ENCODE data around the gene MGLL.

The MGLL gene

GRCh38 chr3:127663151-127663550, 159.2 kb downstream of the MGLL start:
- Histone ChIP-seq H3K79me2 (ENCODE audit: insufficient read depth, low read length) (no peaks in the 10 kb centered on the region), H3K9ac (ENCODE audit: low read length) (no peak overlapping the region), H3K4me3 (ENCODE audit: low read depth, low read length, poor library complexity, severe bottlenecking) (no peak overlapping the region), H4K20me1 (ENCODE audit: insufficient read depth, low read length) (no peaks in the 10 kb centered on the region), H3K9me2 (ENCODE audit: low read depth, low read length) (no peaks in the 10 kb centered on the region), H3F3A (ENCODE audit: insufficient read depth, low read length) (no peaks in the 10 kb centered on the region), H3K27ac (ENCODE audit: low read depth, low read length, poor library complexity, severe bottlenecking) (no peak overlapping the region), H3K4me1 (ENCODE audit: insufficient read depth, low read length, severe bottlenecking) (no peaks in the 10 kb centered on the region), H2AFZ (ENCODE audit: low read length) (no peak overlapping the region), H3K4me2 (ENCODE audit: low read length) (no peak overlapping the region), H3K9me3 (ENCODE audit: low read length) (no peaks in the 10 kb centered on the region), H3K27me3 (ENCODE audit: insufficient read depth, low read length) (no peaks in the 10 kb centered on the region), H3K36me3 (ENCODE audit: insufficient read depth, low read length) (peaks cover 27% of the 10 kb centered on the region)
- no peak for TF ChIP-seq EZH2 (IDR thresholded peaks at IDR 0.05; ENCODE audit: borderline replicate concordance, low read length)
- no peak for TF ChIP-seq CTCF (IDR thresholded peaks at IDR 0.05; ENCODE audit: low read length)

- no peak overlapping the region for H2AFZ ChIP-seq (ENCODE audit: low read length)
- no peaks in the 10 kb centered on the region for H3F3A ChIP-seq (ENCODE audit: insufficient read depth, low read length)
- no peak overlapping the region for H3K4me3 ChIP-seq (ENCODE audit: low read depth, low read length, poor library complexity, severe bottlenecking)
- TF ChIP-seq CTCF (IDR thresholded peaks at IDR 0.05; ENCODE audit: low read length) (no peak), EZH2 (IDR thresholded peaks at IDR 0.05; ENCODE audit: borderline replicate concordance, low read length) (no peak)
- no peaks in the 10 kb centered on the region for H3K79me2 ChIP-seq (ENCODE audit: insufficient read depth, low read length)
- no peaks in the 10 kb centered on the region for H3K9me3 ChIP-seq (ENCODE audit: low read length)
- peaks cover 27% of the 10 kb centered on the region for H3K36me3 ChIP-seq (ENCODE audit: insufficient read depth, low read length)
- no peaks in the 10 kb centered on the region for H3K27me3 ChIP-seq (ENCODE audit: insufficient read depth, low read length)
- H3K4me2 ChIP-seq (ENCODE audit: low read length), result no peak overlapping the region
- H3K4me1 ChIP-seq (ENCODE audit: insufficient read depth, low read length, severe bottlenecking), result no peaks in the 10 kb centered on the region
- H3K9ac ChIP-seq (ENCODE audit: low read length), result no peak overlapping the region
- H3K27ac ChIP-seq (ENCODE audit: low read depth, low read length, poor library complexity, severe bottlenecking), result no peak overlapping the region
- no peaks in the 10 kb centered on the region for H4K20me1 ChIP-seq (ENCODE audit: insufficient read depth, low read length)
- H3K9me2 ChIP-seq (ENCODE audit: low read depth, low read length), result no peaks in the 10 kb centered on the region
Measured at GRCh38 chr3:127662001-127662469, 160.3 kb downstream of the MGLL start.

- Histone ChIP-seq H3K27me3 (ENCODE audit: insufficient read depth, low read length) (no peaks in the 10 kb centered on the region), H3K4me1 (ENCODE audit: insufficient read depth, low read length, severe bottlenecking) (no peaks in the 10 kb centered on the region), H3K4me2 (ENCODE audit: low read length) (no peak overlapping the region), H3K9me3 (ENCODE audit: low read length) (no peaks in the 10 kb centered on the region), H3K9ac (ENCODE audit: low read length) (no peak overlapping the region), H3K79me2 (ENCODE audit: insufficient read depth, low read length) (no peaks in the 10 kb centered on the region), H3K9me2 (ENCODE audit: low read depth, low read length) (no peaks in the 10 kb centered on the region), H3K4me3 (ENCODE audit: low read depth, low read length, poor library complexity, severe bottlenecking) (no peak overlapping the region), H3K36me3 (ENCODE audit: insufficient read depth, low read length) (peaks cover 27% of the 10 kb centered on the region), H3K27ac (ENCODE audit: low read depth, low read length, poor library complexity, severe bottlenecking) (no peak overlapping the region), H2AFZ (ENCODE audit: low read length) (no peak overlapping the region), H3F3A (ENCODE audit: insufficient read depth, low read length) (no peaks in the 10 kb centered on the region), H4K20me1 (ENCODE audit: insufficient read depth, low read length) (no peaks in the 10 kb centered on the region)
- TF ChIP-seq EZH2 (IDR thresholded peaks at IDR 0.05; ENCODE audit: borderline replicate concordance, low read length), result no peak
- no peak for TF ChIP-seq CTCF (IDR thresholded peaks at IDR 0.05; ENCODE audit: low read length)
Measured at GRCh38 chr3:127661600-127661999, 160.7 kb downstream of the MGLL start.

All from OCI-LY1 (cell line).